Endometrium (tissue), 2 donors: ENCODE results near the gene ACAT2.
"Not testable (repeated sequence)": the region's sequence is repeated elsewhere in the genome, so short reads cannot be mapped to it uniquely, and the experiment has no call there.

Source experiments
- FAIRE-seq: peaks from 2 replicates; lab custom pipeline; 2012; peaks lifted over from hg19 to GRCh38; lab: Jason Lieb, UNC
- donor health status: control.
- donor health status: control.

ACAT2 gene

DNA sequence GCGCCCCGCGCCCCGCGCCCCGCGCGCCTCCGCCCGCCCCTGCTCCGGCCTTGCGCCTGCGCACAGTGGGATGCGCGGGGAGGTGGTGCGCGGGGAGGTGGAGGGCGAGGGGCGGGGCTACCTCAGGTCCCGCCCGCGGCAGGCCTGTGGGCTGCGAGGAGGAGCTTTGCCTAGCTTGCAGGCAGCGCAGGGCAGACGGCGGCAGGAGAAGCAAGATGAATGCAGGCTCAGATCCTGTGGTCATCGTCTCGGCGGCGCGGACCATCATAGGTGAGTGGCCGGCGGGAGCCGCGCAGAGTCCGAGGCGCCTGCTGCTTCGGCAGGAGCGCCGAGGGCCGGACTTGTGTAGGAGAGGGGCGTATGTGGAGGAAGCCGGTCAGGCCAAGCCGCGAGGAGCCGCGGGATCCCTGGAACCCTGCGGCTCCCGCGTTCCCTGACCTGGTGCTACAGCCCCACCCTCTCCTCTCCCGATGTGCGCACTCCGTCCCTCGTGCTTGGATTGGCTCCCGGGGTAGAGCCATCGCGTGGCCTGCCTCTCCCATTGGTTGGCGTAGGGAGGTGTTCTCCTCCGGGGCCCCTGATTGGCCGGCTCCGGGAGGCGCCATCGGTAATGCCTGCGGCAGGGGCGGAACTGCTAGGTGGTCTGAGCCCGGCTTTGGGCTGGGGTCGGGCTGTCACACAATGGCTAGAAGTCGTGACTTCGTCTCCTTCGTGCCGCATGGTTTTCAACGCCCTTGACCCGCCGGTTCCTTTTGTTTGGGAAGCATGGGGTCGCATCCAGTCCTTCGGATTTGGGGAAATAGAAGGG is at the start of gene ACAT2:
TSS of gene ACAT2 (plus strand) at position 173 of the 808 bp plus-strand sequence. CDS start at position 216, 43 bp downstream.
- FAIRE-seq = peak; percentile 85

GRCh38 chr6:159712389-159712788 is 49.5 kb upstream of the ACAT2 start:
- FAIRE-seq = not testable (repeated sequence)

- FAIRE-seq = no peak
Observed at GRCh38 chr6:159713984-159714383, 47.9 kb upstream of the ACAT2 start.

- FAIRE-seq = no peak
Observed at GRCh38 chr6:159714404-159714803, 47.4 kb upstream of the ACAT2 start.

GRCh38 chr6:159715166-159715565 is 46.7 kb upstream of the ACAT2 start:
- FAIRE-seq = no peak

DNA sequence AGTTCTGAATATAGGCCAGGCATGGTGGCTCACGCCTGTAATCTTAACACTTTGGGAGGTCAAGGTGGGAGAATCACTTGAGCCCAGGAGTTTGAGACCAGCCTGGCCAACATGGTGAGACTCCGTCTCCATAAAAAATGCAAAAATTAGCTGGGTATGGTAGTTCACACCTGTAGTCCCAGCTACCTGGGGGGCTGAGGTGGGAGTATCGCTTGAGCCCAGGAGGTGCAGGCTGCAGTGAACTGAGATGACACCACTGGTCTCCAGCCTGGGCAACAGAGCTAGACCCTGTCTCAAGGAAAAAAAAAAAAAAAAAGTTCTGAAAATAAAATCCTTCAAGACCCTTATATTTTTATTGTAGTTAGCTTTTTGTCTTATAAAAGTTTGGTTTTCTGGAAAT is 46.2 kb upstream of the ACAT2 start:
- FAIRE-seq = no peak

GRCh38 chr6:159716247-159717096 is 45.4 kb upstream of the ACAT2 start:
- no peak for FAIRE-seq

DNA sequence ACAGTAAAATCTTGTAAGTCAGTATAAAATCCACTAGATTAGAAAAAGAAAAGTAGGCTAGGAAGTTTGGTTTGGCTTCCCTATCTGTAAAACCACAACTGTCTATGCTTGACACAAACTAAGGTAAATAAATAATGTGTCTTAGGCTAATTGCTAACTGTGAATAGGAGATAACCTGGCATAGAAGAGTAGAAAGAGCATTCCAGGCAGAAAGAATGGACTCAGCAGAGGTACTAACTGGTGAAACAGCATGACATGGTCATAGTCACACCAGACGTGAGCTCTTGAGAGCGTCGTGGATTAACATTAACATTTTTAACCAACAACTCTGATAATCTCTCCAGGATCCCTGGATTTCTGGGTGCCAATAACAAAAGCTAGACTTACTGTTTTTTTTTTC is 43.2 kb upstream of the ACAT2 start:
- FAIRE-seq = no peak

DNA sequence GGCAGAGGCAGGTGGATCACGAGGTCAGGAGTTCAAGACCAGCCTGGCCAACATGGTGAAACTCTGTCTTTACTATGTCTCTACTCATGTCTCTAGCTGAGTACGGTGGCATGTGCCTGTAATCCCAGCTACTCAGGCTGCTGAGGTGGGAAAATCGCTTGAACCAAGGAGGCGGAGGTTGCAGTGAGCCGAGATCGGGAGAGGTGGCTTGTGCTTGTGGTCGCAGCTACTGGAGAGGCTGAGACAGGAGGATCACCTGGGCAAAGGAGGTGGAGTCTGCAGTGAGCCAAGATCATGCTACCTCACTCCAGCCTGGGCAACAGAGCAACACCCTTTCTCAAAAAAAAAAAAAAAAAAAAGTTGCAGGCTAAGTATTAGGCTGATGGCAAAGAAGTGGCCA is 42.6 kb upstream of the ACAT2 start:
- no peak for FAIRE-seq

DNA sequence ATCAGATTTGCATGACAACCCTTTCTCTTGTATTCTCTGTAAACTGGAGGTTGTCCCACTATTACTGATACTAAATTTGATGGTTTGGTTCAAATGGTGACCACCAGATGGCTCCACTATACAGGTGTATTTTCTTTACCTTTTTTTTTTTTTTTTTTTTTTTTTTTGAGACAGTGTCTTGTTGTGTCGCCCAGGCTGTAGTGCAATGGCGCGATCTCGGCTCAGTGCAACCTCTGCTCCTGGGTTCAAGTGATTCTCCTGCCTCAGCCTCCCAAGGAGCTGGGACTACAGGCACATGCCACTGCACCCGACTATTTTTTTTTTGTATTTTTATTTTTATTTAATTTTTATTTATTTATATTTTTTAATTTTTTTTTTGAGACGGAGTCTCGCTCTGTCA is 41.1 kb upstream of the ACAT2 start:
- FAIRE-seq = no peak

DNA sequence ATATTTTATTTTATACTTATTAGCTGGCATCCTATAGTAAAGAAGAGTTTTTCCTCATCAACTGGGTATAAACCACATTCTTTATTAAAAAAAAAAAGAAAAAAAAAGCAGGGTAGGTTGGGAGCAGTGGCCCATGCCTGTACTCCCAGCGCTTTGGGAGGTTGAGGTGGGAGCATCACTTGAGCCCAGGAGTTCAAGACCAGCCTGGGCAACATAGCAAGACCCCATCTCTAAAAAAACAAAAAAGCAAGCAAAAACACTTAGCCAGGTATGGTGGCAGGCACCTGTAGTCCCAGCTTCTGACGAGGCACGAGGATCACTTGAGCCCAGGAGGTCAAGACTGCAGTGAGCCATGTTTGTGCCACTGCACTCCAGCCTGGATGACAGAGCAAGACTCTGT is 39.9 kb upstream of the ACAT2 start:
- not testable (repeated sequence) for FAIRE-seq

- FAIRE-seq = no peak
Observed at GRCh38 chr6:159722655-159723054, 39.2 kb upstream of the ACAT2 start.

- no peak for FAIRE-seq
Observed at GRCh38 chr6:159723259-159723658, 38.6 kb upstream of the ACAT2 start.

DNA sequence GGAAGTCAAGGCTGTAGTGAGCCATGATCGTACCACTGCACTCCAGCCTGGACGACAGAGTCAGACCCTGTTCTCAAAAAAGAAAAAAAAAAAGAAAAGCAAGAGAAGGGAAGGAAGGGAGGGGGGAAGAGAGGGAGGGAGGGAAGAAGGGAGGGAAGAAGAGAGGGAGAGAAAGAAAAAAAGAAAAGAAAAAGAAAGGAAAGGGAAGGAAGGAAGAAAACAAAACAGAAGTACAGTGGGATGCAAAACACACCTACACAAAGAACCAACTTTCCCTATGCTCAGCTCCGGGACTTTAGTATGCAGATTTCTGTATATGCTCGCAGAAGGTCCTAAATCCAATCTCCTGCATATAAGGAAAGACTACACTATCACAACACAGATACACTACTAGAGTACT is 37.1 kb upstream of the ACAT2 start:
- no peak for FAIRE-seq

DNA sequence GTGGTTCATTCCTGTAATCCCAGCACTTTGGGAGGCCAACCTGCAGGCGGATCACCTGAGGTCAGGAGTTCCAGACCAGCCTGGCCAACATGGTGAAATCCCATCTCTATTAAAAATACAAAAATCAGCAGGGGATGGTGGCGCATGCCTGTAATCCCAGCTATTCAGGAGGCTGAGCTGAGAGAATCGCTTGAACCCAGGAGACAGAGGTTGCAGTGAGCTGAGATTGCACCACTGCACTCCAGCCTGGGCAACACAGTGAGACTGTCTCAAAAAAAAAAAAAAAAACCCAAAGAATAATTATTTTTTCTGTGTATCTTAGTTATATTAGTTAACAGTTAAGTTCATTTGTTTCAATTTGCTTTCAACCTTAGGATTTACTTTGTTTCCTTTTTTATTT is 36.6 kb upstream of the ACAT2 start:
- not testable (repeated sequence) for FAIRE-seq

- FAIRE-seq = no peak
Observed at GRCh38 chr6:159726255-159726917, 35.5 kb upstream of the ACAT2 start.

DNA sequence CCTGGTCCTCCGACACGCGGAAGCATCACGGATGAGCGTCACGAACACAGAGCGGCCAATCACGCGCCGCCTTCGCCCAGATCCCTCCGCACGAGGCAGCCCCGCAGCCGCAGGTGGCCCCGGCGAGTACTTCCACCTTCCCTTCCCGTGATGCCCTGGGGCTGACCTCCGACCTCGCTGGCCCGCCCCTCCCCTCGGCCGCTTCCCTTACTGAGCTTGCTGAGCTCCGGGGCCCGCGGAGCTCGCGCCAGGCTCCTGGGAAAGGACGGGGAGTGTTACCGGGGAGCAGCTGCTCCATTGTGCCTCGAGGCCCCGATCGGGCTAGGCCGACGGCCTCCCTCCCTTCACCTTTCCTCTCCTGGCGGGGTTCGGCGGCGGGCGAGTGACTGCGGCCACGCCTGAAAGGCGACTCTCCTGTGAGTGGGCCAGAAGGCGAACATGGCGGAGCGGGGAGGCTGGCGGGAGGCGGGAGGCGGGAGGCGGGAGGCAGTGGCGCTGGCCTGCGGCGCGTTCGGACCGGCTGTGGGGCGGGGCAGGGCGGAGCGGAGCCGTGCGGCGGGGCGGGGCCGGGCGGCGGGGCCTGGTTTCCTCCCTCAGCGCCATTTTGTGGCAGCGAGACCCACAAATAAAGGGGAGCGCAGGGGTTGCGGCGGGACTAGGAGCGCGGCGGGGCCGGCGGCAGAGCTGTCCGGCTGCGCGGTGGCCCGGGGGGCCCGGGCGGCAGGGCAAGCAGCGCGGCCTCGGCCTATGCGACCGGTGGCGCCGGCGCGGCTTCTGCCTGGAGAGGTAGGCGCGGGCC is 34.7 kb upstream of the ACAT2 start, which contains the start of gene WTAP:
TSS of gene WTAP (plus strand) at position 589 of the 799 bp plus-strand sequence. CDS start 8,760 bp downstream, outside the sequence.
- no peak for FAIRE-seq

GRCh38 chr6:159727717-159728445 is 34.0 kb upstream of the ACAT2 start:
- peak; percentile 55 for FAIRE-seq

DNA sequence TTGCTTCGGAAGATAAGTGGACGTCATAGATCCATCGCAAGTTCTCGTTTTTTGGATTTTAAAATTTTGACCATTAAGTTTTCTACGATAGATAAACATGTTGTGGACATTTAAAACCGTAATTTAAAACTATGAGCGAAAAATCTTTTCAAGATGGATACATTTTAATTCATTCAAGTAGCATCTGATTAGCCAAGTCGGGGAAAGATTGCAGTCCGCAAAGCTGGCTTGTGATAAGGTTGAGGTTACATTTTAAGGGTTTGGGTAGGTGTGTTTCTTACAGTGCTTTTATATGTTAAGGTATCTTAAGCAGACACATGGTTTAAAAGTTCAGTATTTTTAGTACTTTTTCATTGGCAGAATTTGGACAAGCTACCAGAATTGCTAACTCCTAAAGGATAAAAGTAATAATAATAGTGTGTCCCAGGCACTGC is 33.3 kb upstream of the ACAT2 start:
- peak; percentile 18 for FAIRE-seq

DNA sequence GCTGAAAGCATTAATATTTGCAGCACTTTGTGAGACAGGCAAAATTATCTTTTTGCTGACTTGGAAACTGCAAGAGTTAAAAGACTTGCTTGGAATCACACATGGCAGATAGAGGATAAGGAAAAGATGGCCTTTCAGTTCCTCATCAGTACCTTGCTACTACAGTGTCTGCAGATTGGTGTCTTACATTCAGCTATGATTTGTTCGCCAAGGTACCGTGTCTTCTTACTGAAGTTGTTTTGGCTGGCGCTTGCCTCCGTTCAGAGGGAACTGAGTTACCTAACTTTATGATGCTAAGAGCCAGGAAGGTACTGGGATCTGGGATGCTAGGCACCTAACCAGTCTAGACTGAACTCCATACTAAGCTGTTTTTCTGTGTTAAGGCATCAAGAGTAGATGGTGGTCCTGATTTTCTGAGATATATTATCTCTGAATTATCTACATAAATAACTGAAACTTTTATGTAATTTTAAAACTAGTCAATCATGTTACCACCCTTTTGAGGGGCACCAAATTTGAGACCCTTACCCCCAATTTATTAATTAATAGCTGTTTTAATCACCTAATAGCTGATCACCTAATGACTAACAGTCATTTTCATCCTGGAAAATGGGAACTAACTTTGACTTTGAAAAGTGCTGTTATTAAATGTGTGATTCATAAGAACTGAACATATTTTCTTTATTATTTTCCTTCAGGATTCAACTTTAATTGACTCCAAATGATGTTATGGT is 32.1 kb upstream of the ACAT2 start:
- FAIRE-seq = no peak
